GM12878 (cell line): ENCODE results near the gene ACTR8. TPM values are rescaled to one million over a fixed set of nuclear protein-coding genes. Genes with fewer than 3 reads are reported as not detected.

Experiments
- ATAC-seq: fragments of 200-7000 bp; cut with Tn5 transposase; 3 replicates; pipeline ENCODE4 v1.9.1; 2020; ENCODE audit warnings: mild to moderate bottlenecking, moderate library complexity
- BruUV-seq: library from RNA; stranded (reverse); fragments of 400-500 nt; replicated peaks from 2 replicates; lab custom pipeline; 2021; lab: Mats Ljungman, UMichigan
- CTCF ChIA-PET: fragments of 300-600 bp; sonication (Branson Sonifier 250); formaldehyde crosslinking; extraction: SDS; loops from one replicate; lab custom pipeline; 2021; ENCODE audit warnings: inconsistent platforms; lab: Yijun Ruan, JAX
- POLR2A ChIA-PET: fragments of 350-600 bp; formaldehyde crosslinking; extraction: SDS; loops from one replicate; lab custom pipeline; 2021; ENCODE audit warnings: inconsistent platforms; lab: Charles Lee
- RAD21 ChIA-PET: fragments of 300-600 bp; sonication (Branson Sonifier 250); formaldehyde crosslinking; loops from one replicate; lab custom pipeline; 2023; ENCODE audit warnings: antibody characterized with exemption; ENCODE audit not compliant: unreplicated experiment; lab: Charles Lee
- SMC1A ChIA-PET: fragments of 300-600 bp; sonication (Branson Sonifier 250); formaldehyde crosslinking; loops from one replicate; lab custom pipeline; 2023; ENCODE audit not compliant: unreplicated experiment, uncharacterized antibody; lab: Charles Lee
- DNase-seq: peaks from one replicate; pipeline ENCODE4 v3.0.0-alpha.2; 2011; ENCODE audit warnings: low read depth, low spot score
- FAIRE-seq: peaks from 3 replicates; lab custom pipeline; 2011; peaks lifted over from hg19 to GRCh38; lab: Jason Lieb, UNC
- H2AFZ ChIP-seq: 2 replicates; pipeline ENCODE4 v1.6.0; 2011; ENCODE audit warnings: low read depth, low read length, control low read depth; ENCODE audit not compliant: control insufficient read depth
- H3K27ac ChIP-seq: 2 replicates; pipeline ENCODE4 v1.5.1; 2011; ENCODE audit warnings: control low read depth; ENCODE audit not compliant: control insufficient read depth, insufficient read depth
- H3K27me3 ChIP-seq, 2 experiments: replicated peaks in 1 of 2; 2 replicates each; pipeline versions ENCODE4 v1.6.0 to v1.6.1; 2011; ENCODE audit warnings: low read length in 1 of 2; ENCODE audit not compliant: control insufficient read depth in 2 of 2, insufficient read depth in 2 of 2
- H3K36me3 ChIP-seq, 2 experiments: 2 replicates each; pipeline ENCODE4 v1.5.1; 2011; ENCODE audit warnings: low read length in 1 of 2; ENCODE audit not compliant: control insufficient read depth in 2 of 2, insufficient read depth in 2 of 2
- H3K4me1 ChIP-seq: 2 replicates; pipeline ENCODE4 v1.6.1; 2011; ENCODE audit warnings: mild to moderate bottlenecking, low read length, moderate library complexity, mixed read lengths; ENCODE audit not compliant: control insufficient read depth, insufficient read depth
- H3K4me2 ChIP-seq: 2 replicates; pipeline ENCODE4 v1.6.0; 2011; ENCODE audit warnings: control low read depth; ENCODE audit not compliant: control insufficient read depth, insufficient read depth
- H3K4me3 ChIP-seq: fragments of 200-600 bp; sonication (generic); 2 replicates; pipeline ENCODE4 v1.5.1; 2016
- H3K79me2 ChIP-seq: 2 replicates; pipeline ENCODE4 v1.6.0; 2011; ENCODE audit warnings: low read length; ENCODE audit not compliant: control insufficient read depth, insufficient read depth
- H3K9ac ChIP-seq: 2 replicates; pipeline ENCODE4 v1.8.0; 2011; ENCODE audit warnings: low read length, control low read depth, mixed read lengths; ENCODE audit not compliant: control insufficient read depth, insufficient read depth
- H3K9me3 ChIP-seq: replicated peaks from 3 replicates; pipeline ENCODE4 v1.5.1; 2011; ENCODE audit warnings: mild to moderate bottlenecking, low read length; ENCODE audit not compliant: control insufficient read depth, insufficient read depth
- H4K20me1 ChIP-seq: 2 replicates; pipeline ENCODE4 v1.6.0; 2011; ENCODE audit not compliant: control insufficient read depth, insufficient read depth
- BHLHE40 ChIP-seq, 2 experiments: fragments of 450-650 bp in 1 of 2; IDR thresholded peaks; 2 replicates each; pipeline ENCODE4 v1.6.1; 2011 to 2017; ENCODE audit warnings: low read depth in 2 of 2, borderline replicate concordance in 1 of 2, improper control_type of control experiment in 1 of 2, low read length in 1 of 2, mild to moderate bottlenecking in 1 of 2
- CBX5 ChIP-seq: sonication (generic); IDR thresholded peaks from 2 replicates; pipeline ENCODE4 v1.6.1; 2016; ENCODE audit warnings: low read depth, moderate library complexity, mild to moderate bottlenecking, inconsistent platforms
- IRF4 ChIP-seq: IDR thresholded peaks from 2 replicates; pipeline ENCODE4 v1.6.1; 2011; ENCODE audit warnings: low read depth, low read length
- MYB ChIP-seq: fragments of 150-350 bp; IDR thresholded peaks from 2 replicates; pipeline ENCODE4 v1.6.1; 2014; ENCODE audit warnings: mild to moderate bottlenecking, low read depth, low read length, borderline replicate concordance
- NFXL1 ChIP-seq: fragments of 450-650 bp; IDR thresholded peaks from 2 replicates; pipeline ENCODE4 v1.6.1; 2017; ENCODE audit warnings: antibody characterized with exemption, mild to moderate bottlenecking, borderline replicate concordance
- POLR2AphosphoS5 ChIP-seq: IDR thresholded peaks from 2 replicates; pipeline ENCODE4 v1.6.1; 2011; ENCODE audit warnings: mild to moderate bottlenecking, low read length, inconsistent platforms
- RAD51 ChIP-seq: fragments of 450-650 bp; IDR thresholded peaks from 2 replicates; pipeline ENCODE4 v1.6.1; 2016; ENCODE audit warnings: moderate library complexity, mild to moderate bottlenecking, inconsistent platforms
- SIN3A ChIP-seq: IDR thresholded peaks from 2 replicates; pipeline ENCODE4 v1.6.1; 2012; ENCODE audit warnings: low read depth, low read length, improper control_type of control experiment
- STAT1 ChIP-seq: fragments of 450-650 bp; conservative IDR thresholded peaks from 2 replicates; pipeline ENCODE4 v1.6.1; 2014; ENCODE audit warnings: antibody characterized with exemption, mild to moderate bottlenecking
- TCF12 ChIP-seq: IDR thresholded peaks from 2 replicates; pipeline ENCODE4 v1.6.1; 2011; ENCODE audit warnings: low read depth, mild to moderate bottlenecking, low read length
- WGBS: methylation state at CpG from one replicate; pipeline ENCODE4 v1.1.6; 2016; ENCODE audit warnings: low lambda C conversion rate; ENCODE audit not compliant: insufficient replicate concordance, insufficient coverage; ENCODE audit errors: missing lambda C conversion rate; 5-methylcytosine and 5-hydroxymethylcytosine counted together
- in situ Hi-C: fragments of 300-500 bp; cut with MboI; formaldehyde crosslinking; loops from 9 replicates; pipeline ENCODE4 v1.14.3; 2018; ENCODE audit warnings: mixed read lengths
- intact Hi-C: fragments of 100-400 bp; cut with micrococcal nuclease; formaldehyde crosslinking; loops from one replicate; pipeline ENCODE4 v1.14.2; 2022; ENCODE audit not compliant: unreplicated experiment
- polyA plus RNA-seq, 11 experiments: library from polyadenylated mRNA; depleted of rRNA in 4 of 11; unstranded in 6 of 11; stranded (reverse) in 5 of 11; fragments of >200 nt; fragmentation: Nextera tagmentation in 4 of 11; fragmentation: Illumina TruSeq in 1 of 11; extraction: Ambion mirVana in 4 of 11; extraction: Trizol in 1 of 11; gene quantifications; 1 replicate in 1 of 11; 2 replicates in 10 of 11; pipeline versions ENCODE4 v1.2.1 to v1.2.3, GENCODE V29; 2011 to 2016; ENCODE audit warnings: inconsistent platforms in 2 of 11, missing spikeins in 2 of 11, low read depth in 1 of 11
- total RNA-seq, 4 experiments: library from RNA; depleted of rRNA in 3 of 4; stranded (reverse); fragments of >200 nt in 3 of 4; fragmentation: Illumina TruSeq in 1 of 4; extraction: Trizol in 1 of 4; gene quantifications; 2 replicates each; pipeline versions ENCODE4 v1.2.1 to v1.2.3, GENCODE V29; 2013 to 2021
- TF ChIP-seq, protein P1 (sequence below): fragments of 150-350 bp; IDR thresholded peaks from 2 replicates; pipeline ENCODE4 v1.6.1; 2016; ENCODE audit warnings: low read depth, low read length
- TF ChIP-seq, protein P2 (sequence below): IDR thresholded peaks from 2 replicates; pipeline ENCODE4 v1.6.1; 2012; ENCODE audit warnings: low read depth, low read length, improper control_type of control experiment
- TF ChIP-seq, protein P3 (sequence below): fragments of 450-650 bp; IDR thresholded peaks from 2 replicates; pipeline ENCODE4 v1.6.1; 2016; ENCODE audit warnings: mild to moderate bottlenecking
- TF ChIP-seq, protein P4 (sequence below): fragments of 450-650 bp; IDR thresholded peaks from 2 replicates; pipeline ENCODE4 v1.6.1; 2018; ENCODE audit warnings: borderline replicate concordance, mild to moderate bottlenecking; ENCODE audit not compliant: partially characterized antibody

Gene ACTR8
- total and polyA plus RNA-seq, 10 of the 15 experiments (the other 5 are each of a cell fraction or from before 2014, with no cell fraction given) = 5.3 to 35.7 (median 26.4) TPM

DNA sequence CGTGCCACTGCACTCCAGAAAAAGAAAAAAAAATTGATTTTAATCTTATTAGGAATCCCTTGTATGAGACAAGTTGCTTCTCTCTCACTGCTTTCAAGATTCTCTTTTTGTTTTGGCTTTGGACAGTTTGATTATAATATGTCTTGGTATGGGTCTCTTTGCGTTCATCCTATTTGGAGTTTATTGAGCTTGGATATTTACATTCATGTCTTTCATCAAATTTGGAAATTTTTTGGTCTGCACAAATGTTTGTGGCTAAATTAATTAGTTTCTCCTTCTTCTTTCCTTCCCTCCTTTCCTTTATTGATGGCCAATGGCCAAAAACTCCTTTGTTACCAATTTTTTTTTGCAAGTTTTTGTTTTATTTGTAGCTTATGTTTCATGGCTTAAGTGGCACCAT, 37.8 kb upstream of the ACTR8 start (continued):
- TF ChIP-seq, protein P1, sequence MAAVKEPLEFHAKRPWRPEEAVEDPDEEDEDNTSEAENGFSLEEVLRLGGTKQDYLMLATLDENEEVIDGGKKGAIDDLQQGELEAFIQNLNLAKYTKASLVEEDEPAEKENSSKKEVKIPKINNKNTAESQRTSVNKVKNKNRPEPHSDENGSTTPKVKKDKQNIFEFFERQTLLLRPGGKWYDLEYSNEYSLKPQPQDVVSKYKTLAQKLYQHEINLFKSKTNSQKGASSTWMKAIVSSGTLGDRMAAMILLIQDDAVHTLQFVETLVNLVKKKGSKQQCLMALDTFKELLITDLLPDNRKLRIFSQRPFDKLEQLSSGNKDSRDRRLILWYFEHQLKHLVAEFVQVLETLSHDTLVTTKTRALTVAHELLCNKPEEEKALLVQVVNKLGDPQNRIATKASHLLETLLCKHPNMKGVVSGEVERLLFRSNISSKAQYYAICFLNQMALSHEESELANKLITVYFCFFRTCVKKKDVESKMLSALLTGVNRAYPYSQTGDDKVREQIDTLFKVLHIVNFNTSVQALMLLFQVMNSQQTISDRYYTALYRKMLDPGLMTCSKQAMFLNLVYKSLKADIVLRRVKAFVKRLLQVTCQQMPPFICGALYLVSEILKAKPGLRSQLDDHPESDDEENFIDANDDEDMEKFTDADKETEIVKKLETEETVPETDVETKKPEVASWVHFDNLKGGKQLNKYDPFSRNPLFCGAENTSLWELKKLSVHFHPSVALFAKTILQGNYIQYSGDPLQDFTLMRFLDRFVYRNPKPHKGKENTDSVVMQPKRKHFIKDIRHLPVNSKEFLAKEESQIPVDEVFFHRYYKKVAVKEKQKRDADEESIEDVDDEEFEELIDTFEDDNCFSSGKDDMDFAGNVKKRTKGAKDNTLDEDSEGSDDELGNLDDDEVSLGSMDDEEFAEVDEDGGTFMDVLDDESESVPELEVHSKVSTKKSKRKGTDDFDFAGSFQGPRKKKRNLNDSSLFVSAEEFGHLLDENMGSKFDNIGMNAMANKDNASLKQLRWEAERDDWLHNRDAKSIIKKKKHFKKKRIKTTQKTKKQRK = no peak

DNA sequence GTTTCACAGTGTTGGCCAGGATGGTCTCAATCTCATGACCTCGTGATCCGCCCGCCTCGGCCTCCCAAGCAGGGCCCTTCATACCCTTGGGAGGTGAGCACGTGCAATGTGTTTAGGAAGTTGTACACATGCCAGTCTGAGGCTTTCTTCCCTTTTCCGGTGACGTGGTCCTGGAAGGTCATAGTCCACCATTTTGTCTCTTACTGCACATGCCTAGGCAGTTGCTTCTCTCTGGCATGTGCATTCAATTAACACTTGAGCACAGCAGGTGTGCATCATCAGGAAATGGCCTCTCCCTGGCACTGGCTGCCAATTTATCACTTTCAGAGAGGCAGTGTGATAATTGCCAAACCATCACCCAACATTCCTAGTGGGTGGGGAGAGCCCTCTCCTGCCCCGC, 31.4 kb upstream of the ACTR8 start:
- FAIRE-seq (no peak), ATAC-seq (no peak), DNase-seq (no peak)
- intact Hi-C loops = no loop called here
- Histone ChIP-seq H3K27me3 (no peaks in the 10 kb centered on the region), H3K9ac (no peak overlapping the region), H3K79me2 (no peaks in the 10 kb centered on the region), H3K4me1 (no peaks in the 10 kb centered on the region), H3K27ac (no peak overlapping the region), H3K9me3 (no peaks in the 10 kb centered on the region), H3K4me3 (no peak overlapping the region), H4K20me1 (no peaks in the 10 kb centered on the region), H2AFZ (no peak overlapping the region), H3K36me3 (no peaks in the 10 kb centered on the region), H3K4me2 (no peak overlapping the region)
- ChIA-PET POLR2A (no interaction called here), RAD21 (no interaction called here), SMC1A (no interaction called here), CTCF (no interaction called here)
- in situ Hi-C loops = no loop called here
- no peak for TF ChIP-seq CBX5
- no peak for TF ChIP-seq STAT1
- TF ChIP-seq, protein P2, sequence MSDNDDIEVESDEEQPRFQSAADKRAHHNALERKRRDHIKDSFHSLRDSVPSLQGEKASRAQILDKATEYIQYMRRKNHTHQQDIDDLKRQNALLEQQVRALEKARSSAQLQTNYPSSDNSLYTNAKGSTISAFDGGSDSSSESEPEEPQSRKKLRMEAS = no peak
- no peak for TF ChIP-seq NFXL1
- no peak for TF ChIP-seq POLR2AphosphoS5
- TF ChIP-seq, protein P3, sequence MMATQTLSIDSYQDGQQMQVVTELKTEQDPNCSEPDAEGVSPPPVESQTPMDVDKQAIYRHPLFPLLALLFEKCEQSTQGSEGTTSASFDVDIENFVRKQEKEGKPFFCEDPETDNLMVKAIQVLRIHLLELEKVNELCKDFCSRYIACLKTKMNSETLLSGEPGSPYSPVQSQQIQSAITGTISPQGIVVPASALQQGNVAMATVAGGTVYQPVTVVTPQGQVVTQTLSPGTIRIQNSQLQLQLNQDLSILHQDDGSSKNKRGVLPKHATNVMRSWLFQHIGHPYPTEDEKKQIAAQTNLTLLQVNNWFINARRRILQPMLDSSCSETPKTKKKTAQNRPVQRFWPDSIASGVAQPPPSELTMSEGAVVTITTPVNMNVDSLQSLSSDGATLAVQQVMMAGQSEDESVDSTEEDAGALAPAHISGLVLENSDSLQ = no peak
- TF ChIP-seq IRF4 = no peak
- TF ChIP-seq TCF12 = no peak
- no peak for TF ChIP-seq RAD51
- no peak for TF ChIP-seq BHLHE40 (IDR thresholded peaks at IDR 0.05; ENCODE audit: borderline replicate concordance in 1 of 2, low read depth in 2 of 2, low read length in 1 of 2)
- no peak for TF ChIP-seq SIN3A
- TF ChIP-seq, protein P4, sequence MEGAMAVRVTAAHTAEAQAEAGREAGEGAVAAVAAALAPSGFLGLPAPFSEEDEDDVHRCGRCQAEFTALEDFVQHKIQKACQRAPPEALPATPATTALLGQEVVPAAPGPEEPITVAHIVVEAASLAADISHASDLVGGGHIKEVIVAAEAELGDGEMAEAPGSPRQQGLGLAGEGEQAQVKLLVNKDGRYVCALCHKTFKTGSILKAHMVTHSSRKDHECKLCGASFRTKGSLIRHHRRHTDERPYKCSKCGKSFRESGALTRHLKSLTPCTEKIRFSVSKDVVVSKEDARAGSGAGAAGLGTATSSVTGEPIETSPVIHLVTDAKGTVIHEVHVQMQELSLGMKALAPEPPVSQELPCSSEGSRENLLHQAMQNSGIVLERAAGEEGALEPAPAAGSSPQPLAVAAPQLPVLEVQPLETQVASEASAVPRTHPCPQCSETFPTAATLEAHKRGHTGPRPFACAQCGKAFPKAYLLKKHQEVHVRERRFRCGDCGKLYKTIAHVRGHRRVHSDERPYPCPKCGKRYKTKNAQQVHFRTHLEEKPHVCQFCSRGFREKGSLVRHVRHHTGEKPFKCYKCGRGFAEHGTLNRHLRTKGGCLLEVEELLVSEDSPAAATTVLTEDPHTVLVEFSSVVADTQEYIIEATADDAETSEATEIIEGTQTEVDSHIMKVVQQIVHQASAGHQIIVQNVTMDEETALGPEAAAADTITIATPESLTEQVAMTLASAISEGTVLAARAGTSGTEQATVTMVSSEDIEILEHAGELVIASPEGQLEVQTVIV = no peak
- TF ChIP-seq MYB = no peak
- no TSS peak for BruUV-seq
- WGBS = 48% methylated on average over 8 of the region's 8 CpGs
